Measurements from ENCODE around the gene KMT5C. TPM values are rescaled to one million over a fixed set of nuclear protein-coding genes. Genes with fewer than 3 reads are reported as not detected.

KMT5C gene
- total RNA-seq, 1 donor from 2014 or later, result 18.6 TPM

DNA sequence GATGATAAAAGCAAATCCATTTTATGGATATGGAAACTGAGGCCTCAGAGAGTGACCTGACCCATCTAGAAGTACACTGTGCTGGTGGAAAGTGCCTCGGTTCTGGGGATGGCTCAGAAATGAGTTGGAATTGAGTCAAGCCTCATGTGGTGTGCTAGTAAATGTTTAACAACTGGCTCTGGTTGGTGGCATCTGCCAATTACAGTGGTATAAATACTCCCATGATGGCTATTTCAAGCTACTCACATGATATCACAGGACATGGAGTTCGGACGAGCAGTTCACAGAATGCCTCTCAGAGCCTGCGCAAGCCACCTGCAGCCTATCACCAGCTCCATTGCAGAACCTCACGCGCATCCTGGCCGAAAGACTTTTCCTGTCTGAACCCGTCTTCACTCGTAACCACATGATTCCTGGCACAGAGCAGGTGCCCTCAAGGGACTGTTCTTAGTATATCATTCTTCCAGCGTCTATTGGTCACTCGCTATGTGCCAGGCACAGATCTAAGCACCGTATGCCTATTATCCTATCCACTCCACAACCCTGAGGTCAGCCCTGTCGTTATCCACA is 23.6 kb upstream of the KMT5C start:
- TF ChIP-seq, protein P1, sequence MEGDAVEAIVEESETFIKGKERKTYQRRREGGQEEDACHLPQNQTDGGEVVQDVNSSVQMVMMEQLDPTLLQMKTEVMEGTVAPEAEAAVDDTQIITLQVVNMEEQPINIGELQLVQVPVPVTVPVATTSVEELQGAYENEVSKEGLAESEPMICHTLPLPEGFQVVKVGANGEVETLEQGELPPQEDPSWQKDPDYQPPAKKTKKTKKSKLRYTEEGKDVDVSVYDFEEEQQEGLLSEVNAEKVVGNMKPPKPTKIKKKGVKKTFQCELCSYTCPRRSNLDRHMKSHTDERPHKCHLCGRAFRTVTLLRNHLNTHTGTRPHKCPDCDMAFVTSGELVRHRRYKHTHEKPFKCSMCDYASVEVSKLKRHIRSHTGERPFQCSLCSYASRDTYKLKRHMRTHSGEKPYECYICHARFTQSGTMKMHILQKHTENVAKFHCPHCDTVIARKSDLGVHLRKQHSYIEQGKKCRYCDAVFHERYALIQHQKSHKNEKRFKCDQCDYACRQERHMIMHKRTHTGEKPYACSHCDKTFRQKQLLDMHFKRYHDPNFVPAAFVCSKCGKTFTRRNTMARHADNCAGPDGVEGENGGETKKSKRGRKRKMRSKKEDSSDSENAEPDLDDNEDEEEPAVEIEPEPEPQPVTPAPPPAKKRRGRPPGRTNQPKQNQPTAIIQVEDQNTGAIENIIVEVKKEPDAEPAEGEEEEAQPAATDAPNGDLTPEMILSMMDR (IDR thresholded peaks at IDR 0.05), result no peak
- DNase-seq (ENCODE audit: extremely low spot score, unreplicated experiment), result no peak
- H3K27me3 Mint-ChIP-seq (ENCODE audit: unreplicated experiment), result peaks cover 4% of the 10 kb centered on the region
- no peaks in the 10 kb centered on the region for H3K9me3 Mint-ChIP-seq (ENCODE audit: unreplicated experiment)
- H3K4me1 Mint-ChIP-seq (ENCODE audit: unreplicated experiment), result peaks cover 6% of the 10 kb centered on the region
- H3K36me3 Mint-ChIP-seq (ENCODE audit: unreplicated experiment), result no peaks in the 10 kb centered on the region
- H3K27ac Mint-ChIP-seq (ENCODE audit: unreplicated experiment), result no peak overlapping the region
- no peak overlapping the region for H3K4me3 Mint-ChIP-seq (ENCODE audit: unreplicated experiment)

- Mint-ChIP-seq H3K27me3 (ENCODE audit: unreplicated experiment) (peaks cover 4% of the 10 kb centered on the region), H3K36me3 (ENCODE audit: unreplicated experiment) (no peaks in the 10 kb centered on the region), H3K4me1 (ENCODE audit: unreplicated experiment) (peaks cover 6% of the 10 kb centered on the region), H3K27ac (ENCODE audit: unreplicated experiment) (no peak overlapping the region), H3K9me3 (ENCODE audit: unreplicated experiment) (no peaks in the 10 kb centered on the region), H3K4me3 (ENCODE audit: unreplicated experiment) (no peak overlapping the region)
- TF ChIP-seq, protein P1 (IDR thresholded peaks at IDR 0.05), result no peak
- DNase-seq (ENCODE audit: extremely low spot score, unreplicated experiment), result no peak
These were observed 23.0 kb upstream of the KMT5C start for GRCh38 chr19:55316646-55317045.

- peak overlapping the region; percentile 38 for H3K4me3 Mint-ChIP-seq (ENCODE audit: unreplicated experiment)
- no peak for DNase-seq (ENCODE audit: extremely low spot score, unreplicated experiment)
These were observed 19.9 kb upstream of the KMT5C start for GRCh38 chr19:55319785-55320184.

DNA sequence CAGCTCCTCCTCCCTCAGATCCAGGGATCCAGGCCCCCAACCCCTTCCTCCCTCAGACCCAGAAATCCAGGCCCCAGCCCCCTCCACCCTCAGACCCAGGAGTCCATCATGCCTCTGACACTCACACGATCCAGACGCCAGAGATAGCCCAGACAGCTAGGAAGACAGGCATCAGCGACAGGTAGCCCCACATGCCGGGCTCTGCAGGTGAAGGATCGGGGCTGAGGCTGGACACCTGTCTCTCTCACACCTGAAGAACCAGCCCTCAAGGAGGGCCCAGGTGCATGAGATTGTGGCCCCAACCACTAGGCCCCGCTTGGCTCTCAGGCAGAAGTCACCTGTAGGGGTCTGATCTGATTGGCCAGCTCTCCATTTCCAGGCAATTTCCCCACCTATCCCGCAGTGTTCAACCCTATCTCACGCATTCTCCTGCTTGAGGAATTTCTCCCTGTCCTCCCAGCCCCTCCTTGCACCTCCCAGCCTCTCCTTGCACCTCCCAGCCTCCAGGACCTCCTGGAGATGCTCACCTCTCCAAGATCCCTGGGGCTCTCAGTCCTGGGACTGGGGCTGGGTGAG is 18.7 kb upstream of the KMT5C start:
- no peak for DNase-seq (ENCODE audit: extremely low spot score, unreplicated experiment)
- Mint-ChIP-seq H3K27ac (ENCODE audit: unreplicated experiment) (no peak overlapping the region), H3K4me1 (ENCODE audit: unreplicated experiment) (peaks cover 6% of the 10 kb centered on the region), H3K9me3 (ENCODE audit: unreplicated experiment) (no peaks in the 10 kb centered on the region), H3K27me3 (ENCODE audit: unreplicated experiment) (peaks cover 7% of the 10 kb centered on the region), H3K36me3 (ENCODE audit: unreplicated experiment) (no peaks in the 10 kb centered on the region), H3K4me3 (ENCODE audit: unreplicated experiment) (no peak overlapping the region)
- TF ChIP-seq, protein P1 (IDR thresholded peaks at IDR 0.05), result no peak

More at GRCh38 chr19:55319785-55320184, 19.9 kb upstream of the KMT5C start:
- peaks cover 7% of the 10 kb centered on the region for H3K27me3 Mint-ChIP-seq (ENCODE audit: unreplicated experiment)
- H3K36me3 Mint-ChIP-seq (ENCODE audit: unreplicated experiment), result no peaks in the 10 kb centered on the region
- TF ChIP-seq, protein P1 (IDR thresholded peaks at IDR 0.05), result no peak
- H3K27ac Mint-ChIP-seq (ENCODE audit: unreplicated experiment), result no peak overlapping the region
- H3K4me1 Mint-ChIP-seq (ENCODE audit: unreplicated experiment), result peaks cover 6% of the 10 kb centered on the region
- H3K9me3 Mint-ChIP-seq (ENCODE audit: unreplicated experiment), result no peaks in the 10 kb centered on the region

GRCh38 chr19:55321466-55322137 is 18.1 kb upstream of the KMT5C start:
- Mint-ChIP-seq H3K4me1 (ENCODE audit: unreplicated experiment) (peaks cover 6% of the 10 kb centered on the region), H3K36me3 (ENCODE audit: unreplicated experiment) (no peaks in the 10 kb centered on the region), H3K9me3 (ENCODE audit: unreplicated experiment) (no peaks in the 10 kb centered on the region), H3K27me3 (ENCODE audit: unreplicated experiment) (peaks cover 7% of the 10 kb centered on the region), H3K27ac (ENCODE audit: unreplicated experiment) (no peak overlapping the region), H3K4me3 (ENCODE audit: unreplicated experiment) (no peak overlapping the region)
- TF ChIP-seq, protein P1 (IDR thresholded peaks at IDR 0.05), result no peak
- DNase-seq (ENCODE audit: extremely low spot score, unreplicated experiment), result no peak

Measured in osteocyte (in vitro differentiated cells).